GM21447 (cell line): ENCODE measurements around the gene DUS3L.
"Not testable (repeated sequence)": the region's sequence is repeated elsewhere in the genome, so short reads cannot be mapped to it uniquely, and the experiment has no call there.

ENCODE experiments used
- ATAC-seq: cut with Tn5 transposase; IDR thresholded peaks from one replicate; pipeline ENCODE4 v1.9.1; 2021; ENCODE audit not compliant: unreplicated experiment

DUS3L gene

DNA sequence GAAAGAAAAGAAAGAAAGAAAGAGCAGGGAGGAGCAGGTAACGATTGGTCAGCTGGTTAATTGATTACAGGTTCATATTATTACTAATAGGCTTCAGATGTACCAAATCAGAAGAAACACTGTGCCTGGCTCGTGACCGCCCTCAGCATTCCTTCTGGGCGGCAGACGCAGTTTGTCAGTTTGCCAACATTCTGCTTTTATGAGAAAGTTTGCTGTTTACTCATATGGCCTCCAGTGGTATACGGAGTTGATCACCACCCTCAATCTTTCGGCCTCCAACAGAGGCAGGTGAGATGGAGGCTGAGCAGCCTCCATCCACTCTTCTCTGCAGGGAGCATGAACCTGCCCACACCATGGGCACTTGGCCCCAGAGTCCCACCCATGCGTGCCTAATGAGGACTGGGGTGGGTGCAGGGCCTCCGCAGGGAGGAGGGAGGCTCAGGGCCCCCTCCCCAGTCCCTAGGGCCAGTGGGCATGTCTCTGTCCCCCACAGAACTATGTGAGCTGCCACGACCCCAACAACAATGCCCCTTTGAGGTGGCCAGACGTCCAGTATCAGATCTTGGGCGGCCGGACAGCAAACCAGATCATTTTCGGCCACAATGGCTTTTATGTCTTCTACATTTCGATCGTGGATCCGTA is 15.2 kb downstream of the DUS3L start:
- no peak for ATAC-seq

- ATAC-seq: no peak
These were observed 16.0 kb downstream of the DUS3L start for GRCh38 chr19:5774921-5775320.

DNA sequence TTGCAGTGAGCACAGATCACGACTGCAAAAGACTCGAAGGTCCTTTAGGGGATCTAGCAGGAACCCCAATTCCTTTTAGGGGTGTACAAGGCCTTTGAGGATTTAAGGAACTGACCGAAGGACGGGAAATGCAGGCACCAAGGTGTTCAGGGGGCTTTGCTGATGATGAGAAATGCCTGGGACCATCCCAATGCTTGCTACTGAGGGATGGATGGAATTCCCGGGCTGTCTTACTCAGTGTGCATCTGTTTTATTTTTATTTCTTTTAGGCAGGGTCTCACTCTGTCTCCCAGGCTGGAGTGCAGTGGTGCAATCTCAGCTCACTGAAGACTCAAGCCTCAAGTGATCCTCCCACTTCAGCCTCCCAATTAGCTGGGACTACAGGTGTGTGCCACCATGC is 17.7 kb downstream of the DUS3L start:
- ATAC-seq: no peak

- no peak for ATAC-seq
These were observed 18.5 kb downstream of the DUS3L start for GRCh38 chr19:5772416-5772815.

DNA sequence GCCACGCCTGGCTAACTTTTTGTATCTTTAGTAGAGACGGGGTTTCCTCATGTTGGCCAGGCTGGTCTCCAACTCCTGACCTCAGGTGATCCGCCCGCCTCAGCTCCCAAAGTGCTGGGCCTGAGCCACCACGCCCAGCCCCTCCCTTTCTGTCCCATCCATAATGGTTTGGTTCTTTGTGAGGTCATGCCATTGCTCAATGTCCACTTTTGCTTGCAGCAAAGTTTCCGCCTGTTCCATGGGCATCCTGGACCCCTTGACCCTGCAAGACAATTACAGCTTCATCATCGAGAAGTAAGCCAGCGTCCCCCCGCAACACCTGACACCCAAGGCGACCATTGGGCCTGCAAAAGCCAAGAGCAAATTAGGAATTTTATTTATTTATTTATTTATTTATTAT is 23.0 kb downstream of the DUS3L start:
- no peak for ATAC-seq

- ATAC-seq: no peak
These were observed 25.7 kb downstream of the DUS3L start for GRCh38 chr19:5765220-5765619.

DNA sequence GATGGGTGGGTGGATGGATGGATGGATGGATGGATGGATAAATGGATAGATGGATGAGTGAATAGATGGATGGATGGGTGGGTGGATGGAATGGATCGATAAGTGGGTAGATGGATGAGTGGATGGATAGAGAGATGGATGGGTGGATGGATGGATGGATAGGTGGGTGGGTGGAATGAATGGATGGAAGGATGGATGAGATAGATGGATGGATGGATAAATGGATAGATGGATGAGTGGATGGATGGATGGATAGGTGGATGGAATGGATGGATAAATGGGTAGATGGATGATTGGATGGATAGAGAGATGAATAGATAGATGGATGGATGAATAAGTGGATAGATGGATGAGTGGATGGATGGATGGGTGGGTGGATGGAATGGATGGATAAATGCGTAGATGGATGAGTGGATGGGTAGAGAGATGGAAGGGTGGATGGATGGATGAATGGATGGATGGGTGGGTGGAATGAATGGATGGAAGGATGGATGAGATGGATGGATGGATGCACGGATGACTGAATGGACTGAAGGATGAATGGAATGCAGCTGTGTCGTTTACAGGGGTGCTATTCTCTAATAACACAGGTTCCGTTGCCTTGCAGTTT is 28.2 kb downstream of the DUS3L start:
- ATAC-seq: no peak

DNA sequence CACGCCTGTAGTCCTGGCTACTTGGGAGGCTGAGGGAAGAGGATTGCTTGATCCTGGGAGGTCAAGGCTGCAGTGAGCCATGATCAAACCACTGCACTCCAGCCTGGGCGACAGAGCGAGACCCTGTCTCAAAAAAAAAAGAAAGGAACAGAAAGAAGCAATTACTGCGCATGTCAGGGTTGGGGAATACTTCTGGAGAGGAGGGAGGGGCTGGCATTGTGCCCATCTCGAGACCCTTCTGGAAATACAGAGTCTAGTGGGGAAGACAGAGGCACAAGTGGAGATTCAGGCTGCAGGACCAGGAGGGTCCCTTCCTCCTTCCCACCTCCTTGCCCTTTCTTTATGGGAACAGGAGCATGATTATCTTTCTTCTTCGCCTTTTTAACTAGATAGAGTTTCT is 37.2 kb downstream of the DUS3L start:
- ATAC-seq: no peak

DNA sequence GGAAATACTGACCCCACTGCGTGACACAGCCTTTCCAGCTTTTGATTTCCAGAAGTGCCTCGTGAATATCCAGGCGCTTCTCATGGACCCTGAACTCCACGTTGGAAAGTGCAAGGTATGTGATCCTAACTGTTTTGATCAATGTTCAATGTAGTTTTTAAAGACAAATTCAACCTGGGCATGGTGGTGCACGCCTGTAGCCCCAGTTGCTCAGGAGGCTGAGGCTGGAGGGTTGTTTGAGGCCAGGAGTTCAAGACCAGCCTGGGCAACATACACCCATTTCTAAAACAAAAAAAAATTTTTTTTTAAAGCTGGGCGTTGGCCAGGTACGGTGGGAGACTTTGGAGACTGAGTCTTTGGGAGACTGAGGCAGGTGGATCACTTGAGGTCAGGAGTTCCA is 39.3 kb downstream of the DUS3L start:
- no peak for ATAC-seq

DNA sequence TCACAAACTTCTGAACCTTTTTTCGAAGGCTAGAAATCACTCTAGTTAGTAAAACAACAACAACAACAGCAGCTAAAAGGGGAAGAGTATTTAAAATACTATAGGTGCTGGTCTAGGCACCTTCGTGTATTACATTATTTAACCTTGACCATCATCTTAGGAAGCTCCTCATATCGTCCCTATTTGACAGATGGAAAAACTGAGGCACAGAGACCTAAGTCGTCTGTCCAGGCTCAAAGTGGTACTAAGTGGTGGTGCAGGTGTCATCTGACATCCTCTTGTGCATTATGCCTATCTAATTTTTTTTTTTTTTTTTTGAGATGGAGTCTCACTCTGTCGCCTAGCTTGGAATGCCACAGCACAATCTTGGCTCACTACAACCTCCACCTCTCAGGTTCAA is 41.5 kb downstream of the DUS3L start:
- ATAC-seq: no peak

GRCh38 chr19:5748920-5749319 is 42.0 kb downstream of the DUS3L start:
- ATAC-seq: not testable (repeated sequence)

DNA sequence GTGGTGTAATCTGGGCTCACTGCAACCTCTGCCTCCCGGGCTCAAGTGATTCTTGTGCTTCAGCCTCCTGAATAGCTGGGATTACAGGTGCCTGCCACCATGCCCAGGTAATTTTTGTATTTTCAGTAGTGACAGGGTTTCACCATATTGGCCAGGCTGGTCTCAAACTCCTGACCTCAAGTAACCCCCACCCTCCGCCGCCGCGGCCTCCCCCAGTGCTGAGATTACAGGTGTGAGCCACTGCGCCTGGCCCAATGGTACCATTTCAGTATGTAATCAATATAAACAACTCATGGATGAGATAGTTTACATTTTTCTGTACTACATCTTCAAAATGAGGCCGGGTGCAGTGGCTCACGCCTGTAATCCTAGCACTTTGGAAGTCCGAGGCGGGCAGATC is 46.0 kb downstream of the DUS3L start:
- not testable (repeated sequence) for ATAC-seq

- no peak for ATAC-seq
These were observed 47.3 kb downstream of the DUS3L start for GRCh38 chr19:5743630-5744029.

GRCh38 chr19:5742051-5742450 is 48.9 kb downstream of the DUS3L start:
- ATAC-seq: no peak

DNA sequence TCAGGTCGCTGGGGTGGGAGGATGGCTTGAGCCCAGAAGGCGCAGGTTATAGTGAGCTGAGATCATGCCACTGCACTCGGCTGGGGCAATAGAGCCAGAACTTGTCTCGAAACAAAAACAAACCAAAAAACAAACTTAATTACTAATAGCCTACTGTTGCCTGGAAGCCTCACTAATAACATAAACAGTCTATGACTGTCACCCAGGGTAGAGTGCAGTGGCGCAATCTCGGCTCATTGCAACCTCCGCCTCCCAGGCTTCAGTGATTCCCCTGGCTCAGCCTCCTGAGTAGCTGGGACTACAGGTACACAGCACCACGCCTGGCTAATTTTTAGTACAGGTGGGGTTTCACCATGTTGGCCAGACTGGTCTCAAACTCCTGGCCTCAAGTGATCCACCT is 52.5 kb downstream of the DUS3L start:
- ATAC-seq: no peak
